ENCODE data around the gene CXorf58.

- no peak for TF ChIP-seq SP1 (IDR thresholded peaks at IDR 0.05)
- TF ChIP-seq HDGF (IDR thresholded peaks at IDR 0.05; ENCODE audit: borderline replicate concordance): no peak
- no peak for TF ChIP-seq BHLHE40 (IDR thresholded peaks at IDR 0.05; ENCODE audit: borderline replicate concordance)
- no peak for TF ChIP-seq SUZ12 (IDR thresholded peaks at IDR 0.05)
These were observed 36.4 kb downstream of the CXorf58 start for GRCh38 chrX:23944234-23944633.
